Measurements from ENCODE around the gene LSAMP. TPM values are rescaled to one million over a fixed set of nuclear protein-coding genes. Genes with fewer than 3 reads are reported as not detected.
A peak's percentile ranks its signal among the peaks of the same experiment; 100 is the strongest.
"Not testable (repeated sequence)": the region's sequence is repeated elsewhere in the genome, so short reads cannot be mapped to it uniquely, and the experiment has no call there.

Gene LSAMP
- total RNA-seq, 1 experiment from 2014 or later: not detected

DNA sequence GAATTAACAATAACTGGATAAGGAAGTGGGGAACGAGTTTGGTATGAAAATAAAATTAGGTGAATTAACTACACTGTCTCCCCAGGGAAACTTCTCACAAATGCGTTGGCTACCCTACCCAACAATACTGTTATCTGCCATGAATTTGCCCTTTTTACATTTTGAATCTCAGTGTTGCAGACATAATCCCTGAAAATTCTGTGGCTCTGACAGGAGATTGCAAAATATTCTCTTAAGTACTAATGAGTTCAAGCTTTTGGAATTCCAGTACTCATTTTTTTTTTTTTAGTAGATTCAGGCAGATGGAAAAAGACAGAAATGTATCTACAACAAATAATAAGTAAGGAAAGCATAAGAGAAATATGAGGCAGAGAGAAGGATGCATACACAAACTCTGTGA is 332.6 kb downstream of the LSAMP start:
- DNase-seq (ENCODE audit: low spot score): no peak

DNA sequence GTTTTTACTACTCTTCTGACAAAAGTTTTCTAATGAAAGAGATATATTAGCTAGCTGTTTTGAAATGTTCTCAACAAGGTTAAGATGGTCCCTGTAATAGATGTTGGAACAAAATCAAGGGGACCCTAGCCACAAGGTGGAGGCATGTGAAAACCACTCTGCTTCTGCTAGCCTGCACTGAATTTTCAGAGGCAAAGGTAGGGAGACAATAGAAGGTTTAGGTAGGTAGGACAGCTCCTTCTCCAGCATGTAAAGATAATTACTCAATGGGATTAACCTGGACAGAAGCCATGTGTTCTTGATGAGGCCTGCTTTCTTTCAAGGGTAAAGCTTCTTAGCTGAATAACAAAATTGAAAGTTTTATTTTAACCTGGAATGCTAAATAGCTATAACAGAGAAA is 333.5 kb downstream of the LSAMP start:
- no peak for DNase-seq (ENCODE audit: low spot score)

DNA sequence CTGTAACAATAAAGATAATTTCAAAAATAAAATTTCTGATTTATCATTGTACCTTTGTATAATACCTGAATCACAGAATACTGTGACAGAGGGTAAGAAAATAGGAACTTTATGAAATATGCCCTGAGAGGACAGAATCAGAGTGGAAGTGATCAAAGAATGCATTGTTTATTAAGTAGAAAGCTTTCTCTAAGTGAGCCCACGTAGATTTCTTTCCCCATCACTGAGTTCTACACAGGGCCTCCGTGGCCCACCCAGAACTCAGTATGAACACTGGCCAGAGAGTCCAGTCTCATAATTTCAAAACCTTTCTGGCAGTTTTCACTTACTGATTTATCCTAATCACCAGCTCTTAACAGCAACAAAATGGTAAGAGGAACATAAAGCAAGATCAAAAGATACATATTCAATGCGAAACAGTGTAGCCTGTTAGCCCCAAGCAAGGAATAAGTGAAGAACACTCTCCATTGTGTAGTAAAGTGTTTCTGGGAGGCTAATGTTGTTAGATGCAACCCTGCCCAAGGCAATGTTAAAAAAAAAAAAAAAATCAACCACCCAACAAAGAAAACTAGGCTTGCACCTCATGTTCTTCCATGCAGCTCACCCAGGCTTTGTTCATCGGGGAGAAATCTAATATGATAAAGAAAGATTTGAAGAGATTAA is 341.3 kb downstream of the LSAMP start:
- DNase-seq (ENCODE audit: low spot score): no peak

DNA sequence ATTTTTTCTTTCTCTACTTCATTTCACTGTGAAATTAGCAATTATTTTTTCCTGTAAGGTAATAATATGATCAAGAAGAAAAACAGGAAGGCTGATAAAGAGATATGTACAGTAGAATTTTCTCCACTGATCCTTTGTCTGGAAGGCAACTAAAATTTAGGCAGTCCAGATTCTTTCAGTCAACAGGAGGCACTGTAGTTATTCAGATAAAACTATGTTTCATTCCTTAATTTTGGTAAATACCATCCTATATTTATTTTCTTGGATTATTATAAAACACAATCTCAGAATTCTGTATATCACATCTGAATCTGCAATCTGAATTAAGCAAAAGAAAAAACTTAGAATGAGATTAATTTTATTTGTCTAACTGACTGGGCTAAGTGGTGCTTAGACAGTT is 343.2 kb downstream of the LSAMP start:
- DNase-seq (ENCODE audit: low spot score): peak; percentile 28

GRCh38 chr3:116097226-116097625 is 348.1 kb downstream of the LSAMP start:
- no peak for DNase-seq (ENCODE audit: low spot score)

DNA sequence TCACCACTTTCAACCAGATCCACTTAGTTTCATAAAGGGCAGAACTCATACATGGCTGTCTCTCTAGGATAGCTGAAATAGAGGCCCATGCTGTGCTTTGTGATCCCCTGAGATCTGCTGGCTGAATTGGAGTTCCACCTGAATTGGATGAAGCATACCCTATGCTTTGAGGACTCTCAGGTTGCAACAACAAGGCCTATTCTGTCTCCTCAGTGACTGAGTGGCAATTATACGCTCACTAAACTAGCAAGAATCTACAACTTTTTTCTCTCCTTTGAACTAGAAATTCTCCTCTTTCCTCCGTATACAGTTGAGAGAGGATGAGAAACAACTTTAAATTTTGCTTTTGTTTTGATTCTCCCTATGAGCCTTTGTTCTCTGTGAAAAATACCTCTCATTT is 348.7 kb downstream of the LSAMP start:
- DNase-seq (ENCODE audit: low spot score): no peak

DNA sequence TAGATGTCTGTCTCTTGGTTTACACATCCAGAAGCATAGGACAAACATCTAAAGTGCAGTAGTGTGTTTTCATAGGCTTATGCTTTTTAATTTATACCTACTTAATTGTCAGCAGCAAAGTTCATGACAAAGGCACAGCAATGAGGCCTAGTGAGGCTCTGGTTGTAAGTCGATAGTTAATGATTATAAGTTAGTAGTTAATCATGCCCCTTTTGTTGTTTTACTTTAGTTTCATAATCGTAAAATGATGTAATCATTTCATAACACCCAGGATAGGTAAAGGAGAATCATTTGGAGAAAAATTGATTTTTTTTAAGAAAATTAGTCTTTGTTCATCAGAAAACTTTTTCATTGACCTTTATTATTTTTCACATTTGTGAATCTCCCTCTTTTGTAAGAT is 351.9 kb downstream of the LSAMP start:
- no peak for DNase-seq (ENCODE audit: low spot score)

- no peak for DNase-seq (ENCODE audit: low spot score)
Observed at GRCh38 chr3:116087426-116087825, 357.9 kb downstream of the LSAMP start.

GRCh38 chr3:116084999-116085791 is 360.1 kb downstream of the LSAMP start:
- no peak for DNase-seq (ENCODE audit: low spot score)

- DNase-seq (ENCODE audit: low spot score): no peak
Observed at GRCh38 chr3:116083683-116084082, 361.6 kb downstream of the LSAMP start.

DNA sequence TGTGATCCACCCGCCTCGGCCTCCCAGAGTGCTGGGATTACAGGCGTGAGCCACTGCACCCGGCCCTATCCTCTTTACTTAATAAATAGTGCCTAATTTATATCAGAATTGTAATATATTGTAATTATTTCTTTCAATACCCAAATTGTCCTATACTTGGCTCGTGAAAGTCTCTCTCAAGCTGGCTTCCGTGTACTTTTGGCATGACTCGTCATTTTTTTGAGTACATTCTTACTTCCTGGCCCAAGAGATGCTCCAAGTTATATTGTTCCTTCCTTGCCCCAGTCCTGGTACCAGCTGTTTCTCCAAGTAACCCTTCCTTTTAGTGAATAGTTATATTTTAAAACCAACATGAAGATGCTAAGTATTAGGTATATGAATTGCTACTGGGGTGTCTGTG is 366.7 kb downstream of the LSAMP start:
- no peak for DNase-seq (ENCODE audit: low spot score)

GRCh38 chr3:116077557-116077956 is 367.7 kb downstream of the LSAMP start:
- no peak for DNase-seq (ENCODE audit: low spot score)

- DNase-seq (ENCODE audit: low spot score): no peak
Observed at GRCh38 chr3:116077059-116077458, 368.2 kb downstream of the LSAMP start.

DNA sequence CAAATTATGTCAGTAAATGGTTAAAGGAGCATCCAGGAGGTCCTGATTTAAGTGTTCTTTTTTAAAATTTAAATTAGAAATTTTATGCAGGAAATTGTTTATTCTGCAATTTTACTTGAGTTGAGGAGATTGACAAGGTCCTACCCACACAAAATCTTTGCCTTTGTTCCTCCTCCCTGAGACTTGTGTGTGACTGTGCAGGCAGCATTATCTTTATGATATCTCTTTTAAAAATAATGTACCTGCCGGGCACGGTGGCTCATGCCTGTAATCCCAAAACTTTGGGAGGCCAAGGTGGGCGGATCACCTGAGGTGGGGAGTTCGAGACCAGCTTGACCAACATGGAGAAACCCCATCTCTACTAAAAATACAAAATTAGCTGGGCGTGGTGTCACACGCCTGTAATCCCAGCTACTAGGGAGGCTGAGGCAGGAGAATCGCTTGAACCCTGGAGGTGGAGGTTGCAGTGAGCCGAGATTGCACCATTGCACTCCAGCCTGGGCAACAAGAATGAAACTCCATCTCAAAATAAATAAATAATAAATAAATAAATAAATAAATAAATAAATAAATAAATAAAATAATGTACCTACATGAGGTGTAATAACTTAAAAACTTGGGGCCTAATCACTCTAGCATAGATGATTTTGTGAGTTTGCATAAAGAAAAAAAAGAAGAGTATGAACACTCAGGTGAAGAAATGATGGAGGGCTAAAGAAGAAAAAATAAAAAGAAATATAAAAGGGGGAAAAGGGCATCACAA is 374.6 kb downstream of the LSAMP start:
- not testable (repeated sequence) for DNase-seq (ENCODE audit: low spot score)

- no peak for DNase-seq (ENCODE audit: low spot score)
Observed at GRCh38 chr3:116070061-116070460, 375.2 kb downstream of the LSAMP start.

GRCh38 chr3:116069024-116069423 is 376.3 kb downstream of the LSAMP start:
- DNase-seq (ENCODE audit: low spot score): no peak

- DNase-seq (ENCODE audit: low spot score): no peak
Observed at GRCh38 chr3:116067326-116067725, 378.0 kb downstream of the LSAMP start.

- no peak for DNase-seq (ENCODE audit: low spot score)
Observed at GRCh38 chr3:116065501-116065900, 379.8 kb downstream of the LSAMP start.

GRCh38 chr3:116064646-116065045 is 380.6 kb downstream of the LSAMP start:
- DNase-seq (ENCODE audit: low spot score): no peak

- DNase-seq (ENCODE audit: low spot score): peak; percentile 41
Observed at GRCh38 chr3:116059421-116060096, 385.7 kb downstream of the LSAMP start.

DNA sequence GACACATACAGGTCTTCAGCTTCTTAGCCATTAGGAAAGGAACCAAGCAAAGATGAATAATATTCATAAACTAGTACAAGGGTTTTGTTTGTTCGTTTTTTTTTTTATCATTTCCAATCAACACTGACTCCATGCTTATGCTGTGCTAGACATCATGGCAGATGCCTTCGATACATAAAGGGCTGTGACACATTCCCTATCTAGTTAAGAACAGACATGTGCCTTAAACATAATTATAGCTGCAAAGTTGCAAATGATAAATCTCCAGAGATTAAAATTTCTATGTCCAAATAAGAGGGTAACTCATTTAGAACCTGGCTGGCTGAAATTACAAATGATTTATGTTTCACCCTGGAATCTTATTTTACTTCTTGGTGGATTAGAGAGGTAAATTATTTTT is 386.4 kb downstream of the LSAMP start:
- DNase-seq (ENCODE audit: low spot score): no peak
